H1 (cell line): ENCODE results near the gene GTF3C5. TPM values are rescaled to one million over a fixed set of nuclear protein-coding genes. Genes with fewer than 3 reads are reported as not detected.

Experiments used
- CTCF ChIA-PET: fragments of 300-600 bp; sonication (Branson Sonifier 250); formaldehyde crosslinking; loops from one replicate; lab custom pipeline; 2021; ENCODE audit not compliant: partially characterized antibody; lab: Charles Lee
- POLR2A ChIA-PET: fragments of 300-600 bp; sonication (Branson Sonifier 250); formaldehyde crosslinking; loops from one replicate; lab custom pipeline; 2021; ENCODE audit warnings: inconsistent platforms; ENCODE audit not compliant: partially characterized antibody; lab: Charles Lee
- DNase-seq, 2 experiments: peaks; one replicate each; pipeline versions ENCODE4 v3.0.0 to v3.0.0-alpha.2; 2010 to 2022; ENCODE audit warnings: low spot score in 2 of 2, low read depth in 1 of 2, mixed read lengths in 1 of 2
- FAIRE-seq: peaks from 2 replicates; lab custom pipeline; 2011; peaks lifted over from hg19 to GRCh38; lab: Jason Lieb, UNC
- H2AFZ ChIP-seq: 2 replicates; pipeline ENCODE4 v1.8.1; 2012; ENCODE audit warnings: low read length, inconsistent platforms
- H2AK5ac ChIP-seq: 2 replicates; pipeline ENCODE4 v1.6.1; 2013; ENCODE audit warnings: low read depth, low read length
- H2BK120ac ChIP-seq: replicated peaks from 2 replicates; pipeline ENCODE3; 2013; ENCODE audit warnings: low read depth, low read length, inconsistent platforms
- H2BK12ac ChIP-seq: 2 replicates; pipeline ENCODE4 v1.6.1; 2013; ENCODE audit warnings: low read depth, low read length
- H2BK15ac ChIP-seq: 2 replicates; pipeline ENCODE4 v1.6.1; 2013; ENCODE audit warnings: low read length
- H2BK20ac ChIP-seq: 2 replicates; pipeline ENCODE4 v1.6.1; 2013; ENCODE audit warnings: low read length
- H2BK5ac ChIP-seq: 2 replicates; pipeline ENCODE4 v1.6.1; 2013; ENCODE audit warnings: low read depth, low read length
- H3K14ac ChIP-seq: 2 replicates; pipeline ENCODE4 v1.6.1; 2013; ENCODE audit warnings: inconsistent platforms; ENCODE audit not compliant: insufficient read length
- H3K18ac ChIP-seq: 2 replicates; pipeline ENCODE4 v1.6.1; 2013; ENCODE audit warnings: low read length; ENCODE audit errors: extremely low read depth
- H3K23ac ChIP-seq: 2 replicates; pipeline ENCODE4 v1.6.1; 2013; ENCODE audit warnings: inconsistent platforms; ENCODE audit not compliant: insufficient read length
- H3K23me2 ChIP-seq: 2 replicates; pipeline ENCODE4 v1.6.1; 2013; ENCODE audit warnings: low read depth, low read length
- H3K27ac ChIP-seq: 2 replicates; pipeline ENCODE4 v1.6.1; 2011; ENCODE audit warnings: low read depth, low read length, inconsistent platforms
- H3K27me3 ChIP-seq, 4 experiments: replicated peaks in 1 of 4; 1 replicate in 1 of 4; 2 replicates in 3 of 4; pipeline versions ENCODE4 v1.6.1 to v1.8.1; 2011 to 2013; ENCODE audit warnings: low read length in 3 of 4, mild to moderate bottlenecking in 3 of 4, inconsistent platforms in 2 of 4, mixed read lengths in 2 of 4, moderate library complexity in 1 of 4; ENCODE audit not compliant: control insufficient read depth in 3 of 4, insufficient read depth in 3 of 4; ENCODE audit errors: extremely low read depth in 1 of 4
- H3K36me3 ChIP-seq, 4 experiments: 2 replicates each; pipeline versions ENCODE4 v1.6.1 to v1.8.1; 2011 to 2013; ENCODE audit warnings: mild to moderate bottlenecking in 4 of 4, low read length in 3 of 4, moderate library complexity in 2 of 4, control low read depth in 1 of 4, inconsistent platforms in 1 of 4; ENCODE audit not compliant: insufficient read depth in 4 of 4, control insufficient read depth in 2 of 4
- H3K4ac ChIP-seq: replicated peaks from 2 replicates; pipeline ENCODE3; 2013; ENCODE audit warnings: low read length, low read depth, mixed read lengths, inconsistent platforms; ENCODE audit not compliant: insufficient read length
- H3K4me1 ChIP-seq, 4 experiments: replicated peaks in 1 of 4; 1 replicate in 1 of 4; 2 replicates in 3 of 4; pipeline versions ENCODE4 v1.6.1 to v1.8.1; 2011 to 2013; ENCODE audit warnings: low read length in 3 of 4, inconsistent platforms in 2 of 4, mixed read lengths in 1 of 4; ENCODE audit not compliant: insufficient read depth in 4 of 4, control insufficient read depth in 3 of 4
- H3K4me2 ChIP-seq, 2 experiments: 2 replicates each; pipeline versions ENCODE4 v1.6.1 to v1.8.1; 2011 to 2013; ENCODE audit warnings: low read depth in 2 of 2, low read length in 2 of 2, control low read depth in 1 of 2, inconsistent platforms in 1 of 2, mild to moderate bottlenecking in 1 of 2; ENCODE audit not compliant: insufficient read depth in 1 of 2
- H3K4me3 ChIP-seq, 4 experiments: fragments of 200-600, 300-600 bp in 1 of 4; sonication (generic), shearing (Covaris generic), sonication (Bioruptor Twin) in 1 of 4; 2 replicates each; pipeline versions ENCODE4 v1.5.1 to v1.8.1; 2011 to 2016; ENCODE audit warnings: low read length in 4 of 4, low read depth in 3 of 4, control low read depth in 2 of 4, inconsistent platforms in 2 of 4, mild to moderate bottlenecking in 2 of 4, mixed read lengths in 1 of 4, moderate library complexity in 1 of 4; ENCODE audit not compliant: insufficient read depth in 2 of 4; ENCODE audit errors: extremely low read depth in 1 of 4
- H3K56ac ChIP-seq: replicated peaks from 2 replicates; pipeline ENCODE3; 2013; ENCODE audit warnings: low read depth, mild to moderate bottlenecking, mixed read lengths, low read length, inconsistent platforms; ENCODE audit not compliant: insufficient read length
- H3K79me1 ChIP-seq: 2 replicates; pipeline ENCODE4 v1.6.1; 2013; ENCODE audit warnings: low read depth, low read length, control low read depth
- H3K79me2 ChIP-seq, 2 experiments: 2 replicates each; pipeline versions ENCODE4 v1.6.1 to v1.8.1; 2012 to 2013; ENCODE audit warnings: low read length in 2 of 2, mild to moderate bottlenecking in 2 of 2, inconsistent platforms in 1 of 2; ENCODE audit not compliant: insufficient read depth in 2 of 2, control insufficient read depth in 1 of 2
- H3K9ac ChIP-seq, 4 experiments: replicated peaks in 1 of 4; 1 replicate in 1 of 4; 2 replicates in 3 of 4; pipeline versions ENCODE4 v1.6.1 to v1.8.1; 2011 to 2013; ENCODE audit warnings: low read depth in 3 of 4, low read length in 3 of 4, control low read depth in 2 of 4, mild to moderate bottlenecking in 2 of 4, moderate library complexity in 2 of 4, inconsistent platforms in 1 of 4; ENCODE audit errors: extremely low read depth in 1 of 4
- H3K9me3 ChIP-seq, 2 experiments: 2 replicates each; pipeline versions ENCODE4 v1.6.1 to v1.8.1; 2012 to 2013; ENCODE audit warnings: mild to moderate bottlenecking in 2 of 2, moderate library complexity in 2 of 2, control low read depth in 1 of 2, inconsistent platforms in 1 of 2, low read depth in 1 of 2, low read length in 1 of 2, mixed read lengths in 1 of 2; ENCODE audit not compliant: insufficient read depth in 2 of 2
- H4K20me1 ChIP-seq, 2 experiments: replicated peaks in 1 of 2; 2 replicates each; pipeline versions ENCODE3 to v1.8.1; 2011 to 2013; ENCODE audit warnings: inconsistent platforms in 2 of 2, low read length in 2 of 2, mild to moderate bottlenecking in 1 of 2; ENCODE audit not compliant: insufficient read depth in 2 of 2, control insufficient read depth in 1 of 2
- H4K5ac ChIP-seq: 2 replicates; pipeline ENCODE4 v1.6.1; 2013; ENCODE audit warnings: low read length, low read depth, mixed read lengths, inconsistent platforms; ENCODE audit not compliant: insufficient read length
- H4K8ac ChIP-seq: 2 replicates; pipeline ENCODE4 v1.8.0; 2013; ENCODE audit warnings: mild to moderate bottlenecking, moderate library complexity, low read length, inconsistent platforms; ENCODE audit not compliant: insufficient read depth; ENCODE audit errors: extremely low read depth
- H4K91ac ChIP-seq: replicated peaks from 2 replicates; pipeline ENCODE3; 2013; ENCODE audit warnings: low read length, mixed read lengths, inconsistent platforms; ENCODE audit not compliant: insufficient read length
- WGBS, 2 experiments: shearing (Covaris generic) in 1 of 2; methylation state at CpG; one replicate each; pipeline versions ENCODE4 v1.1.6 to v1.1.7; 2013 to 2015; ENCODE audit warnings: low lambda C conversion rate in 2 of 2, mixed read lengths in 2 of 2, inconsistent platforms in 1 of 2, low coverage in 1 of 2, missing lambda C conversion rate in 1 of 2; ENCODE audit not compliant: insufficient replicate concordance in 2 of 2, insufficient coverage in 1 of 2, insufficient read length in 1 of 2; ENCODE audit errors: extremely low coverage in 1 of 2, missing lambda C conversion rate in 1 of 2; 5-methylcytosine and 5-hydroxymethylcytosine counted together
- polyA plus RNA-seq, 7 experiments: library from polyadenylated mRNA; depleted of rRNA in 3 of 7; stranded (reverse) in 5 of 7; unstranded in 2 of 7; fragments of >200 nt in 5 of 7; fragments of 200-250 nt in 2 of 7; gene quantifications; 1 replicate in 5 of 7; 2 replicates in 1 of 7; 4 replicates in 1 of 7; pipeline versions ENCODE4 v1.2.1 to v1.2.3, GENCODE V29; 2011 to 2013; ENCODE audit warnings: missing spikeins in 2 of 7, mixed read lengths in 2 of 7
- total RNA-seq: library from RNA; stranded (reverse); fragmentation: NEBNext Ultra II Directional; extraction: Animal tissue kit (Norgen Biotek cat#: 25700); gene quantifications from 2 replicates; pipeline ENCODE4 v1.2.1, GENCODE V29; 2021

The GTF3C5 gene
- total and polyA plus RNA-seq, 2 of the 8 experiments (the other 6 are each of a cell fraction or from before 2014, with no cell fraction given): 78.7 to 87.1 TPM

DNA sequence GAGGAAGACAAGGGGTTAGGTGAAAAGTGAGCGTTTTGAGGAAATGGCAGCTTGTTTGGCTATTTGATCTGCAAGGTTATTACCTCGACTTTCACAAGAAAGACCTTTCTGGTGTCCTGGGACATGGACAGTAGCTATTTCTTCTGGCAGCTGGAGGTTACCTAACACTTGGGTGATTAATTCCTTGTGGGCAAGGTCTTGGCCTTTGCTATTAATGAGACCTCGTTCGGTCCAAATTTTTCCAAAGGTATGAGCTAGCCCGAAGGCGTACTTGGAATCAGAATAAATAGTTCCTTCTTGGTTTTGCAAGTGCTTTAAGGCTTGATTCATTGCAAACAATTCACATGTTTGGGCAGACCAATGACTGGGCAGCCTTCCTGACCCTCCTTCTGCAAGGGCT, 4.9 kb downstream of the GTF3C5 start:
- no peak overlapping the region for H2BK15ac ChIP-seq

More for the DNA sequence above, 4.9 kb downstream of the GTF3C5 start:
- no peak overlapping the region for H4K91ac ChIP-seq
- no peak overlapping the region for H3K56ac ChIP-seq
- no peak overlapping the region for H2AFZ ChIP-seq
- no peak overlapping the region for H3K4me2 ChIP-seq
- peaks cover 2 to 7% (median 5%) of the 10 kb centered on the region in 4 experiments; a peak in 5 of 7 replicates for H3K4me1 ChIP-seq
- CTCF ChIA-PET: interaction anchor here (0.6 to 6.9 kb wide), 4 partner anchors 13 to 125 kb away, joined by 3 to 44 read pairs (median 4); no protein-coding TSS in a partner anchor
- H3K9ac ChIP-seq: no peak overlapping the region
- POLR2A ChIA-PET: no interaction called here
- DNase-seq: no peak
- no peak overlapping the region for H3K14ac ChIP-seq
- 88% methylated on average over 6 of the region's 6 CpGs; no CpG with 5 or more reads in 1 of the 2 experiments for WGBS, 2 experiments
- peaks cover 6% of the 10 kb centered on the region; the same call in 1 of the 2 replicates for H3K23me2 ChIP-seq
- no peaks in the 10 kb centered on the region for H3K9me3 ChIP-seq
- H3K27ac ChIP-seq: no peak overlapping the region
- no peak overlapping the region for H2BK5ac ChIP-seq
- peaks cover 27% of the 10 kb centered on the region for H3K79me1 ChIP-seq
- H3K27me3 ChIP-seq: no peaks in the 10 kb centered on the region
- H3K18ac ChIP-seq: no peak overlapping the region
- no peak overlapping the region for H4K5ac ChIP-seq
- peaks cover 0 to 5% (median 0%) of the 10 kb centered on the region in 4 experiments; a peak in 2 of 8 replicates for H3K36me3 ChIP-seq
- H4K8ac ChIP-seq: no peak overlapping the region
- peaks cover 10 to 36% of the 10 kb centered on the region in 2 experiments for H4K20me1 ChIP-seq
- H2BK120ac ChIP-seq: no peak overlapping the region
- H2AK5ac ChIP-seq: no peak overlapping the region
- H3K23ac ChIP-seq: no peak overlapping the region
- H2BK12ac ChIP-seq: no peak overlapping the region
- H3K4me3 ChIP-seq: no peak overlapping the region
- no peak overlapping the region for H2BK20ac ChIP-seq
- H3K79me2 ChIP-seq: peaks cover 32 to 91% of the 10 kb centered on the region in 2 experiments
- H3K4ac ChIP-seq: no peak overlapping the region
- FAIRE-seq: no peak
